UCSD-AML1 (cell line): ENCODE data around the gene SCAPER.

ENCODE experiments used
- DNase-seq: peaks from one replicate; lab custom pipeline; 2025; ENCODE audit not compliant: unreplicated experiment; lab: John Stamatoyannopoulos, UW

Gene SCAPER

DNA sequence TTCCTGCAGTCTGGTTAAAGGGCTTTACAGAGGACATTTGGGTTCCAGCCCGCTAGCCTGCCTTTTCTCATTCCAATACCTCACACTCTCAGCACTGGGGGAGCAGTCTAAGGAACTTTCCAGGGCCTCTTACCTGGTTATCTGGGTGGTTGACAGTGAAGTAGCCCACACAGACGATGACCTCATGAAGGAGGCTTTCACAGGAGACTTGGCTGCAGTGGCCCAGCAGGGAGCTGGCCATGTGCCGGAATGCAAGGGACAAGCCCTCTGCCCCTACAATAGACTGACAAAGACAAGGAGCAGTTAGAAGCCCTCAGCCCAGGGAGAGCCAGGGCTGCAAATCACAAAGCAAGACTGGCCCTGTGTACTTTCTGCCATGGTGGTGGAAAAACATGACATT, 529.1 kb downstream of the SCAPER start:
- DNase-seq: no peak

GRCh38 chr15:76368122-76368621, 537.0 kb downstream of the SCAPER start:
- no peak for DNase-seq

DNA sequence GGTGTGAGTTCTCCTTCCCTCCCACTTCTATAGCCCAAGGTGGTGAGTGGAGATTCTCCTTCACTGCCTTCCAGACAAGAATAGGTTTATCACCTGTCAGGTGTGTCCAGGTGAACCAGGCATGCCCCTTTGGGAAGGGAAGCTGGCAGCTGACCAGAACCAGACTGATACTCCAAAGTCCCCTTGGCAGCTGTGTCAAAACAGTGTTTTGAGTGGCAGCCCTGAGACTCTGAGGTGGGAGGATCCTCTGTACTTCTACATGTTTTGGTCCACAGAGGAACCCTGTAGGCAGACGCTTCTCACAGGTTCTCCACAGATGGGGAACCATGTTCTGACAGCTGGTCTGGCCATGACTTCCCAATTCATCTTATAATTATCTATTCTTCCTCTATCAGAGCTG, 538.4 kb downstream of the SCAPER start:
- no peak for DNase-seq

DNA sequence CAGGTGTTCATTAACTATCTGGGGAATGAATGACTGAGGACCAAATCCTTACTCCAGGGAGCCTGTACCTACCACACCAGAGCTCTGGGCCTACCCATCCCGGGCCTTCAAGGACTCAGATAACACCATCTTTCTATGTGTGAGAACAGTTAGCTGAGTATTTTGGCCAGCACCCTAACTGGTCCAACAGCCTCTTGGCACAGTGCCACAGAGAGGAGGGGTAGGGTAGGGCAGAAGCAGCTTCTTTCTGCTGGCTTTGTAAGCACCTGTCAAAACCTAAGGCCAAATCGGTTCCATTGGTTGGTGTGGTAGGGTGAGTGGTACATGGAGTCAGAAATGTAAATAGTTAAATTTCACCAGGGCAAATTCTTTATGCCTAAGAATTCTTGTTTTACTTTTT, 541.9 kb downstream of the SCAPER start:
- no peak for DNase-seq

DNA sequence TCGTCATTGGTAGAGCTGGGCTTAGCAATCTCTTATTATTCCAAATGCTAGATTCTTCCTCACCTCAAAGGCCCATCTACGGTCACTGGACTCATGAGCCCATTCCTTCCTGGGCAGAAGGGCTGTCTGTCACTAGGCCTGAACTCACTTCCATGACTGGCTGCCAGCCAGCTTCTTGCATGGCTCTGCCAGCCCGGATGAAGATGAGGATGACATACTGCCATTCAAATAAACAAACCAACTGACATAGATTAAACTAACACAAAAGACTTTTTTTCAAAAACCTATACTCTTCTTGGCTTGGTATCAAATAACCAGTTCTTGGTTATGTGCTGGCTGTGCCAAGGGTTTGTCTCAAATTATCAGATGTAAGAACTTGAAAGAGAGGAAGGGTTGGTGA, 544.7 kb downstream of the SCAPER start:
- DNase-seq: no peak

DNA sequence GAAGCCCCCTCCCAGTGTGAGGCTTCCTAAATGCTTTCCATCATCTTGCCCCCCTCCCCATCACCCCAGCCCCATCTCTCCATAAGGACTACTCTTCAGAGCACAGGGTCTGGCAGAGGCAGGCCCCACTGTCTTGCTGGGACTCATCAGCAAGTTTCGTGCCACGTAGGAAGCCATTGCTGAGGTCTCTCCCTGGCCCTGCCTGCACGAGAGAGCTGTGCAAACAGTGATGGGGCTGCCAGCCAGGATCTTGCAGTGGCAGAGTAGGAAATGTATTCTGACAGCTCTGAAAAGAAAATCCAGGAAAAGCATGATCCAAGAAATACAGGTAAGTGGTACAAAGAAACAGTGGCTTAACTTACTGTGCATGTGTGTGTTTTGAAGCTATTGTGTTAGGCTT, 546.0 kb downstream of the SCAPER start:
- DNase-seq: no peak

DNA sequence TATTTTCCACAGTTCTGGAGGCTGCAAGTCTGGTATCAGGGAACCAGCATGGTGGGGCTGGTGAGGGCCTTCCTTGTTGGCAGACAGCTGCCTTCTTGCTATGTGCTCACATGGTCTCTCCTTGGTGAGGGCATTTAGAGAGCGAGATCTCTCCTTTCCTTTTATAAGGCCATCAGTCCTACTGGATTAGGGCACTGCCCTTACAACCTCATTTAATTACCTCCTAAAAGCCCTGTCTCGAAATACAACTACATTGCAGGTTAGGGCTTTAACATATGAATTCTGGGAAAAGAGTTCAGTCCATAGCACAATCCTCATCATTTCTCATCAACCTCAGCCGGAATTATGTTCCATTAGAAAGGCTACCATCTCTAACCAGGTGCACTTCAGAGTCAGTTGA, 546.7 kb downstream of the SCAPER start:
- DNase-seq: no peak

DNA sequence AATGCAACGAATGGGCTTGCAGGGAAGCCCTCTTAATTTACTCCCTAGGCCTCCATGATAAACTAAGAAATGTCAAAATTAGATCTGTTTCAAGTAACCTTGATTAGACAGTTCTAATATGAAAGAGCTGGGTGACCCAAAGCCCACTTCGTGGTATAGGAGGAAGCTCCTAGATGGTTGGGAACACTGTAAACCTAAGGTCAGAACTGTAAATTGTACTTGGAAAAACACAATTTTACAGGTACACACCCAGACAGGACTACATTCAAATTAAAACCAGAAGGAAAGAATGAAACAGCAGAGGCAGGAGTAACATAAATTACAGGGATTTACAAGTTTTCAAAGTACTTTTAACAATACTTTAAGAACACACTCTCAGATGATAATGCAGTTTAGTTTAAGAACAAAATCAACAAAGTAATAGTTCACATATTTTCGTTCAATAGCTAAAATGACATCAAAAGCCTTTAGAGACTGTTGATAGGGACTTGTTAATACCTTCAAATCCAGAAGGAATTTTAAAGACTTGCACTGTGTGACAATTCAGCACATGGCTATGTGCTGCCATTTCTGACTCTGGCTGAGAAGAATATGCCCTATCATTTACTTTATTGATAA, 550.2 kb downstream of the SCAPER start:
- DNase-seq: no peak

GRCh38 chr15:76353903-76354302, 551.2 kb downstream of the SCAPER start:
- DNase-seq: no peak

DNA sequence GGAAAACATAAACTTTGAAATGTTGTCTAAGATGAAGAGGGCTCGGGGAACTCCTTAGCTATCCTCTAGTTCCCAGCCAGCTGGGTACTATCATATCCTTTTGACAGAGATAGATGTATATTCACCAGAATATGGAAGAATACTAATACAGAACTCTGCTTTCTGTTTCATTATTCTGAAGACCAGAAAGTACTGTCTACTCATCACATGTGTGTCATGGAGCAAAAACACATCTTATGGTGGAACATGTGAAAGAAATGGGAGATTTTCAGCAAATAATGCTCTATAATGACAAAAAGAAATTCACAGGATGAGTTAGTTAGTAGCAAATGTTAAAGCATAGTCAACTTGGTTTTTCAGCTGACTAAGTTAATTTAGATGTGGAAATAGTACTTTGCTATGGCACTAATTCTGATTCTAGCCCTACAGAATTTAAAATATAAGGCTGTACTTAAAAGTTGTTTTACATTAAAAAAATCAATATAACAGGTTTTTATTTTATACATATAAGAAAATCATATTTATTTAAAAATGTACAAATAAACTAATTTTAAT, 552.0 kb downstream of the SCAPER start:
- no peak for DNase-seq

DNA sequence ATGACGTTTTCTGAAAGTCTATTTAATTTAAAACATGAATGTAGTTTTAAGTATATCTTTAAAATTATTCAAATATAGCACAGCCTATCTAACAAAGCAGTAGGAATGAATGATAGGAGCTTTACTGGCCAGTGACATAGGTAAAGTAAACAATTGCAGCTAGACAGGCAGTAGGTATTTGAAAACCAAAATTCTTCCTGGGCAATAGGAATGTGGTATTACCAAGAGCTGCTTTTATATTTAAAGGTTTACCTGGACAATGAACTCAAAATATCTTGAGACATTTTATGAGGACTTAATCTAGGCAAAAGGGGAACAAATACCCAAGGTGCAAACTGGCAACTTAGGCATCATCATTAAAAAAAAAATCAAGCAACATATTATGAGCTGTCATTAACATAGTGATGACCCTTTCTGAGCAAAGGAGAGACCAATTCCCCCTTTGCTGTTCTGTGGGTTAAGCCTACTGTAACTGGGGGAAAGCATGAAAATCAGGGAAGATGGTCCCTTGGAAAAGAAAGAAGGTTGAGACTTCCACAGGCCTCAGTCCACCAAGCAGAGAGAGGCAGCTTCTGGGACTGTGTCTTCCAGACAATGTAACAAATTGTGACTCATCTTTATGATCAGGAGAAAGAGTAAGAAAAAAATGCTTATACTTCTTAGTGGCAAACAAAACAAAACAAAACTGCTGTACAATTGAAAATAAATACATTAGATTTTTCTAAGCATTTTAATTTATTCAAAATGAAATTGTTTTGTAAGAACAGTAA, 555.7 kb downstream of the SCAPER start:
- DNase-seq: no peak

DNA sequence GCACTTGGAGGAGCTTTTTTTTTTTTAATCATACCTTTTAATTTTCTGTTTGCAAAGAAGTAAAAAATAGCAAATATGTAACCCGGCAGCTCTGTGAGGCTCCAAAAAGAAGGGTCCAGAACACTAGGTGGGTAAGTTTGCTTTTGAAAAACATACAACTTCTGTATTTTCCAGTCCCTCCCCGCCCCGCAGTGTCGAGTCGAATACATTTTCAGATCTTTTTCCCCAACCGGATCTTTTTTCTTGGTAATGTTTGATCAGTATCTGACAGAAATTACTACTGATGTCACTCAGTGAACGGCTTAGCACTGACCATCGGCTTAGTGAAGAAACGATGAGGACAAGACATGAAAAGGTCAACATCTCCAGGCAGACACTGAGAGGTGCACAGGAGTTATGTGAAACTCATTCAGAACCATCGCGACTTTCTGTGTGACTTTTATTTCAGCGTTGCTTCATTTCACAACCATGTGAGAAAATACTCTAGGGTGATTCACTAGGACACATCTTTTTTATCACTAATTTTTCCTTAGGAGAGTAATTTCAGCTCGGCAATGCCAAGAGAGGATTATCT, 557.6 kb downstream of the SCAPER start:
- no peak for DNase-seq

GRCh38 chr15:76346669-76347481, 558.3 kb downstream of the SCAPER start:
- DNase-seq: no peak

DNA sequence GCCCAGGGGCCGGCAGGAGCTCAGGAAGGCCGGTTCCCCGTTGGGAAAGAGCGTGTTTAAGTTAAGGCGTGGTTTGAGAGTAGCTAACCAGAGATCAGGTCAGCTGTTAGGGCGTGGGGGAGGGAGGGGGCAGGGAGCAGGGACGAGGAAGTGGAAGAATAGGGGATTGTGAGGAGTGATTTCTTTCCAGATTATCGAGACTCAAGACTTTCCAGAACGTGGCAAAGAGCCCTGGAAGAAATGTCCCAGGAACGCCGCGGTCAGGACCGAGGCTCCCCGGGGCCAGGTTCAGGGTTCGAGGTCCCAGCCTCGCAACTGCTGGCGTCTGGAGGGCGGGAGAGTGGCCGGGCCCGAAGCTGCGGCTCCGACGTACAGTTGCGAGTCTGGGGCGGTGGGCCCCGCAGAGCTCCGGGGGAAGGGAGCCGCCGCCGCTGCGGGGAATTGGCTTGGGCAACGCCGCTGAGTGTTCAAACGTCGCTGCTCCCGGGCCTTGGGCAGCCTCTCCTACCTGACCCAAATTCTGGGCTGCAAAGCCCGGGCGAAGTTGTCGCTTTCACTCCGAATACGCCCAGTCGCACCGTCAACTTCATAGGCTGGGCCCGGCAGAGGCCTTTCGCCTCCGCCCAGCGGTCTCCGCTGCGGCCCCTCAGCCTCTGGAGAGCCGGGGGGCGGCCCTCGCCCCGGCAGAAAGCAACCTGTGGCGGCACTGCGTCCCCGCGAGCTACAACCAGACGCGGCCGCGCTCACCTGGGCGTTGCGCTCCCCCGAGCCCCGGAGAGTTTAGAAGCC, 559.1 kb downstream of the SCAPER start:
- no peak for DNase-seq

DNA sequence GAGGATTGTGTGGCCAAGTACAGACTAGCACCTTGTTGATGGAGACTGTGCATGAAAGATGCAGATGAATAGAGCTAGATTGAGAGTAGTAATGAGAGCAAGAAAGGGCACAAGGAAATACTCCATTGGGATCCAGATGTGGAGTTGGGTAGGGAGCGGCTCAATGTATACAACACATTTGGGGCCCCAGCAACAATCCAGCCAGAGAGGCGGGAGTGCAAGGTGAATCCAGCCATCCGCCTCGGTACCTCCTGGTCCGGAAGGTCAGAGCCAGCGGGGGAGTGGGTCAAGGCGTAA, 559.6 kb downstream of the SCAPER start:
- no peak for DNase-seq

DNA sequence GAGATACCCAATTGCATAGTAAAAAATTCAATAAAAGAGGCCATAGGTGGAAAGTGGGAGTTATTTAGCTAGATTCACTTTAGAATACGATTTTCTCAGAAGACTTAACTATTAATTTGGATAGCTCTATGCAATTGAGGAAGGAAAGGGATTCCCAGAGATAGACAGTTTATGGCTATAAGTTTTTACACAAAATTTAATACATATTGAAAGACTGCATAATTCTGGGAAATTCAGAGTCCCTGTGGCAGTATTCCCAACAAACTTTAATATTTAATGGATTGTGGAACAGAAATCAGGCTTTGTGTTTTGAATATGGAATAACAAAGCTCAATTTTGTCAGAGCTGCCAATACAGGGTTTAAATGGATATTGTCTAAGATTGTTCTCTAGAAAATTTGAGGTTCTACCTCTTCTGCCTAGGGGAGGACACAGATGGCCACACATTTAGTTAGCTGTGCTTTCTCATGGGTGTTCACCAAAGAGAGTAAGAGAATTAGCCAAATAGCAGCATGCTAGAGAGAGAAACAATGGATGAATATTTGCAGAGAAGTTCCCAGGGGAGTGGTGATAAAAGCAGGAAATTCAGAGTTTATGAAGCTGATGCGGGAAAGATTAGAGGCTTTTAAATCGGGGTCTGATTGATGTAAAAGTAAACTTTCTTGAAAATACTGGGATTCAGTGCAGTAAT, 560.1 kb downstream of the SCAPER start:
- DNase-seq: no peak

- DNase-seq: no peak
Observed at GRCh38 chr15:76343313-76343996, 561.7 kb downstream of the SCAPER start.

DNA sequence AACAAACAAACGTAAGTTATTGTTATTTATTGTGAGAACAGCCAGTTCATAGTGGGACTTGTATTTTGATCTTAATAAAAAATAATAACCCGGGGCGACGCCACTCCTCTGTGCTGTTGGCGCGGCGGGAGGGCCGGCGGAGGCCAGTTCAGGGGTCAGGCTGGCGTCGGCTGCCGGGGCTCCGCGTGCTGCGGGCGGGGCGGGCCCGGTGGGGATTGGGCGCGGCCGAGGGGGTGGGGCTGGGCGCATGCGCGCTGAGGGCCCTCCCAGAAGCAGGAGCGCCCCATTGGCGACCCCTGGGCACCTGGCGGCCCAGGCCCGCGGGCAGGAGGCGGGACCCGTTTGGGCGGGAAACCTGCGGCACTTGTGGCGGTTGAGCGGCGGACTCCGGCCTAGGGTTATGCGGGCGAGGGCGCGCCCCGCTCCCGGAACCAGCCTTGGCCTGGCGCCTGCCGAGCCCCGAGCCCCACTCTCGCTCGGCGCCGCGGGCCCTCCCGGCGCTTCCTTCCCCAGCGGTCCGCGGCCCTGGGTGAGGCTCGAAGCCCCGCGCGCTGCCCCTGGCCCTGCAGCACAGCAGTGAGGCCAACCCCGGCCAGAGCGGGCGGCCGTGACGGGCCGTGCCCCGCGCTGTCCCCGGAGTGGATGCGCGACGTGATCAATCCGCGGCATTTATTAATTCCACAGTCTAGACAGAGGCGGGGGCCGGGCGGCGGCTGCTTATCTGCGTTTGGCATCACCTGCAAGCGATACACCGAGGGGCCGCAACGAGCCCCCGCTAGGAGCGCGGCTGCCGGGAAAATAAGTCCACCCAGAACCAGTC, 562.5 kb downstream of the SCAPER start:
- DNase-seq: no peak

GRCh38 chr15:76342058-76342381, 563.1 kb downstream of the SCAPER start:
- no peak for DNase-seq
